Stimulated activated CD4-positive, alpha-beta T cell treated with anti-CD3 and anti-CD28 coated beads, Interleukin-4, amount 100 ng/mL, for 24 hours (primary cell): ENCODE measurements around the gene NHEJ1.

Experiments used
- DNase-seq: peaks from one replicate; pipeline ENCODE4 v3.0.0-alpha.2; 2020

NHEJ1 gene

GRCh38 chr2:219165058-219165911 lies 4.7 kb upstream of the NHEJ1 start:
- no peak for DNase-seq

GRCh38 chr2:219163156-219163555 lies 2.5 kb upstream of the NHEJ1 start:
- no peak for DNase-seq

- DNase-seq = no peak
These were observed 482 bp upstream of the NHEJ1 start for GRCh38 chr2:219161097-219161496.

GRCh38 chr2:219159771-219160185 lies 837 bp downstream of the NHEJ1 start:
- DNase-seq = no peak

GRCh38 chr2:219158586-219158985 lies 2.0 kb downstream of the NHEJ1 start:
- no peak for DNase-seq

- no peak for DNase-seq
These were observed 2.6 kb downstream of the NHEJ1 start for GRCh38 chr2:219158025-219158424.

- DNase-seq = no peak
These were observed 3.2 kb downstream of the NHEJ1 start for GRCh38 chr2:219157396-219157795.

GRCh38 chr2:219155054-219155644 lies 5.5 kb downstream of the NHEJ1 start:
- DNase-seq = peak; percentile 47

- no peak for DNase-seq
These were observed 10.9 kb downstream of the NHEJ1 start for GRCh38 chr2:219149667-219150066.

- DNase-seq = no peak
These were observed 18.3 kb downstream of the NHEJ1 start for GRCh38 chr2:219142329-219142728.

- no peak for DNase-seq
These were observed 19.9 kb downstream of the NHEJ1 start for GRCh38 chr2:219140722-219141121.

GRCh38 chr2:219133976-219134375 lies 26.6 kb downstream of the NHEJ1 start:
- DNase-seq = no peak

- DNase-seq = no peak
These were observed 28.9 kb downstream of the NHEJ1 start for GRCh38 chr2:219131744-219132143.

- DNase-seq = no peak
These were observed 29.3 kb downstream of the NHEJ1 start for GRCh38 chr2:219131327-219131726.

- DNase-seq = no peak
These were observed 31.0 kb downstream of the NHEJ1 start for GRCh38 chr2:219129589-219129988.

- DNase-seq = no peak
These were observed 32.2 kb downstream of the NHEJ1 start for GRCh38 chr2:219128396-219128795.

GRCh38 chr2:219127037-219127635 lies 33.5 kb downstream of the NHEJ1 start:
- no peak for DNase-seq

- DNase-seq = no peak
These were observed 34.1 kb downstream of the NHEJ1 start for GRCh38 chr2:219126555-219126954.

GRCh38 chr2:219125886-219126270 lies 34.7 kb downstream of the NHEJ1 start:
- no peak for DNase-seq

GRCh38 chr2:219125225-219125885 lies 35.3 kb downstream of the NHEJ1 start:
- DNase-seq = peak; percentile 7

GRCh38 chr2:219124381-219125110 lies 36.1 kb downstream of the NHEJ1 start:
- peak; percentile 4 for DNase-seq

GRCh38 chr2:219123356-219124135 lies 37.1 kb downstream of the NHEJ1 start:
- no peak for DNase-seq
